MM.1S (cell line): Measurements from ENCODE around the gene SLC6A7.

Experiments used
- CTCF ChIP-seq: fragments of 300-600 bp; sonication (generic); IDR thresholded peaks from 2 replicates; pipeline ENCODE4 v1.5.1; 2016; ENCODE audit warnings: antibody characterized with exemption, low read length, mixed read lengths
- EZH2 ChIP-seq: fragments of 300-600 bp; sonication (generic); optimal IDR thresholded peaks from 2 replicates; pipeline ENCODE3; 2017; ENCODE audit warnings: low read depth, mild to moderate bottlenecking, antibody characterized with exemption, low read length, mixed read lengths

DNA sequence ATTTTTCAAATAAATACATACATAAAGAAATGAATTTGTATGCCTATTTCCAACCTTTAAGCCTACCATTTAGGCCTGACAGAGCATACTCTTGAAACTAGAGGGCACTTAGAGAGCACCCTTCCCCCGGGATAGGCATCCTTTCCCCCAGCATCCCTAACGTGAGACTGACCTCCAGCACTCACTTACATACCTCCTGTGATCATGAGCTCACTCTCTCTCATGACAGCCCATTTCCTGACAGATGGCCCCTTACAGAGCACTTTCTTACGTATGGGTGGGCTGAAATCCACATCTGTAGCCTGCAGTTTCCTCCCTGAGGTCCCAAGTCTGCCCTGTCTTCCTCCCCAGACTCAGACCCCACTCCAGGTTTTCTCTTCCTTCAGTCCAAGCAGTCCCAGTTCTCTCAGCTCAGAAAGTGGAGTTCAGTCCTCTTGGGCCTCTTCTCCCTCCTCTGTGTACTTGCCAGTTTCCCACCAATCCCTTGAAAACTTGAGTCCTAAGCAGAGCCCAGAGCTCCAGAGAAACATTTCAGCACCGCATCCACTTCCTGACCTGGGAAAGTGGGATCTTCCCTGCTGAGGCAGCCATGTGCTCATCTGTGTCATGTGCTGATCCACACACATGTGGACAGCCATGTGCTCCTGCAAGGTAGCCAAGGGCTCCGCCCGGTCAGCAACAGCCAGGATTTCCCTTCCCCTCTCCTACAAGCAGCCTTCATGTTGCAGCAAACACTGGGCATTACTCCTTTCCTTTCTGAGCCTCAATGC, 25.5 kb upstream of the SLC6A7 start:
- no peak for TF ChIP-seq CTCF
- TF ChIP-seq EZH2: no peak
